Right lobe of liver (tissue), 6 donors: ENCODE data around the gene ARHGAP33. TPM values are rescaled to one million over a fixed set of nuclear protein-coding genes. Genes with fewer than 3 reads are reported as not detected.

Experiments used
- ATAC-seq, 4 donors: fragments of 200-7000 bp; cut with Tn5 transposase; one replicate each; pipeline ENCODE4 v1.9.1; 2020; ENCODE audit warnings: mild to moderate bottlenecking in 4 of 4, moderate library complexity in 4 of 4
- DNase-seq, 3 donors: peaks; one replicate each; pipeline ENCODE4 v3.0.0-alpha.2; 2020
- H3K27ac ChIP-seq, 3 donors: fragments of 200-600 bp; one replicate each; pipeline ENCODE4 v1.8.0; 2022
- H3K27me3 ChIP-seq, 2 donors: fragments of 200-600 bp; one replicate each; pipeline ENCODE4 v1.8.0; 2022
- H3K36me3 ChIP-seq, 4 donors: fragments of 200-600 bp; sonication (generic) in 1 of 4; one replicate each; pipeline versions ENCODE4 v1.5.1 to v1.8.0; 2017 to 2022; ENCODE audit warnings: control low read depth in 1 of 4
- H3K4me1 ChIP-seq, 4 donors: fragments of 200-600 bp; sonication (generic) in 1 of 4; one replicate each; pipeline versions ENCODE4 v1.5.1 to v1.8.0; 2017 to 2022; ENCODE audit warnings: control low read depth in 1 of 4
- H3K4me3 ChIP-seq, 3 donors: fragments of 200-600 bp; one replicate each; pipeline ENCODE4 v1.8.0; 2022
- H3K9me3 ChIP-seq, 4 donors: fragments of 200-600 bp; sonication (generic) in 1 of 4; one replicate each; pipeline versions ENCODE4 v1.5.1 to v1.8.0; 2017 to 2022; ENCODE audit warnings: control low read depth in 1 of 4
- CTCF ChIP-seq, 4 donors: fragments of 200-600 bp in 3 of 4; fragments of 450-650 bp in 1 of 4; IDR thresholded peaks; one replicate each; pipeline versions ENCODE4 v1.5.1 to v1.8.0; 2016 to 2022; ENCODE audit warnings: antibody characterized with exemption in 4 of 4, mild to moderate bottlenecking in 2 of 4
- POLR2A ChIP-seq: fragments of 450-650 bp; IDR thresholded peaks from one replicate; pipeline ENCODE4 v1.6.1; 2017; ENCODE audit warnings: antibody characterized with exemption, mild to moderate bottlenecking
- WGBS: methylation state at CpG from one replicate; pipeline ENCODE4 v1.1.6; 2018; ENCODE audit warnings: low coverage, low lambda C conversion rate; ENCODE audit not compliant: insufficient coverage; ENCODE audit errors: missing lambda C conversion rate; 5-methylcytosine and 5-hydroxymethylcytosine counted together
- intact Hi-C, 2 donors: fragments of 100-400 bp; cut with DNase I; formaldehyde crosslinking; loops; one replicate each; pipeline versions ENCODE4 v1.11.2 to v1.14.1; 2022
- total RNA-seq, 6 experiments: library from RNA; depleted of rRNA in 2 of 6; stranded (reverse); fragments of >200 nt in 2 of 6; fragmentation: NEBNext Ultra II Directional in 3 of 6; extraction: Animal tissue kit (Norgen Biotek cat#: 25700) in 3 of 6; gene quantifications; one replicate each; pipeline versions ENCODE4 v1.1.0 to v1.2.4, GENCODE V29; 2016 to 2023
- donor health status: DM: no; HTN: yes; CAD: no.
- donor health status: DM: no; HTN: no; CAD: no.
- donor health status: DM: no; HTN: no; CAD: no.
- donor health status: DM: no; HTN: yes; CAD: no.
- donor health status: DM: no; HTN: yes; CAD: no.

ARHGAP33 gene
- total RNA-seq, 6 experiments from 2014 or later, result 0.37 to 5.2 (median 3.1) TPM

GRCh38 chr19:35787227-35787799 is 11.9 kb downstream of the ARHGAP33 start:
- H3K4me3 ChIP-seq, result no peak overlapping the region
- no peak for DNase-seq
- no peak for ATAC-seq
- peaks cover 0 to 4% (median 0%) of the 10 kb centered on the region in 4 donors for H3K4me1 ChIP-seq
- no peaks in the 10 kb centered on the region for H3K36me3 ChIP-seq
- no peak overlapping the region for H3K27ac ChIP-seq
- no peaks in the 10 kb centered on the region for H3K27me3 ChIP-seq
- intact Hi-C loops, result no loop called here
- H3K9me3 ChIP-seq, result no peaks in the 10 kb centered on the region
- no CpG with 5 or more reads among the region's 15 CpGs for WGBS
- TF ChIP-seq POLR2A (no peak), CTCF (IDR thresholded peaks at IDR 0.05) (no peak)

GRCh38 chr19:35788205-35788960 is 13.0 kb downstream of the ARHGAP33 start:
- ATAC-seq (no peak), DNase-seq (no peak)
- Histone ChIP-seq H3K4me1 (peaks cover 0 to 4% (median 0%) of the 10 kb centered on the region in 4 donors), H3K27ac (no peak overlapping the region), H3K36me3 (no peaks in the 10 kb centered on the region), H3K27me3 (no peaks in the 10 kb centered on the region), H3K9me3 (no peaks in the 10 kb centered on the region), H3K4me3 (no peak overlapping the region)
- WGBS, result 84% methylated on average over 6 of the region's 12 CpGs
- TF ChIP-seq CTCF (IDR thresholded peaks at IDR 0.05) (no peak), POLR2A (no peak)
- intact Hi-C loops, result no loop called here

- no peak for DNase-seq
- no peak overlapping the region for H3K27ac ChIP-seq
Observed at GRCh38 chr19:35789195-35789977, 14.0 kb downstream of the ARHGAP33 start.

More at GRCh38 chr19:35789195-35789977, 14.0 kb downstream of the ARHGAP33 start:
- intact Hi-C loops, result no loop called here
- Histone ChIP-seq H3K36me3 (no peaks in the 10 kb centered on the region), H3K27me3 (no peaks in the 10 kb centered on the region), H3K4me3 (no peak overlapping the region), H3K4me1 (peaks cover 0 to 4% (median 0%) of the 10 kb centered on the region in 4 donors), H3K9me3 (no peaks in the 10 kb centered on the region)
- TF ChIP-seq POLR2A, result no peak
- TF ChIP-seq CTCF (IDR thresholded peaks at IDR 0.05), result no peak
- 63% methylated on average over 2 of the region's 11 CpGs for WGBS
- ATAC-seq, result no peak
